Suprapubic skin (tissue), 4 donors: ENCODE data around the gene CPEB4. TPM values are rescaled to one million over a fixed set of nuclear protein-coding genes. Genes with fewer than 3 reads are reported as not detected.
A peak's percentile ranks its signal among the peaks of the same experiment; 100 is the strongest.

Experiments used
- DNase-seq, 2 donors: peaks; one replicate each; pipeline ENCODE4 v3.0.0-alpha.2; 2019; ENCODE audit warnings: low spot score in 2 of 2
- H3K27ac ChIP-seq: fragments of 200-600 bp; sonication (generic); one replicate; pipeline ENCODE4 v1.5.1; 2019
- H3K27me3 ChIP-seq: fragments of 200-600 bp; sonication (generic); one replicate; pipeline ENCODE4 v1.5.1; 2019
- H3K36me3 ChIP-seq: fragments of 200-600 bp; sonication (generic); one replicate; pipeline ENCODE4 v1.5.1; 2019
- H3K4me1 ChIP-seq: fragments of 200-600 bp; sonication (generic); one replicate; pipeline ENCODE4 v1.5.1; 2019
- H3K4me3 ChIP-seq: fragments of 200-600 bp; sonication (generic); one replicate; pipeline ENCODE4 v1.5.1; 2019; ENCODE audit warnings: mild to moderate bottlenecking
- H3K9me3 ChIP-seq: fragments of 200-600 bp; sonication (generic); one replicate; pipeline ENCODE4 v1.5.1; 2019
- CTCF ChIP-seq, 2 donors: fragments of 200-600 bp in 1 of 2; fragments of 450-650 bp in 1 of 2; sonication (generic) in 1 of 2; IDR thresholded peaks; one replicate each; pipeline ENCODE4 v1.5.1; 2016 to 2019; ENCODE audit warnings: antibody characterized with exemption in 2 of 2, mild to moderate bottlenecking in 1 of 2, moderate library complexity in 1 of 2
- EP300 ChIP-seq: sonication (generic); formaldehyde crosslinking; IDR thresholded peaks from one replicate; pipeline ENCODE4 v1.6.1; 2017; ENCODE audit warnings: antibody characterized with exemption
- POLR2A ChIP-seq, 2 donors: fragments of 450-650 bp; IDR thresholded peaks; one replicate each; pipeline ENCODE4 v1.6.1; 2017; ENCODE audit warnings: antibody characterized with exemption in 2 of 2, mild to moderate bottlenecking in 2 of 2, moderate library complexity in 2 of 2
- POLR2AphosphoS5 ChIP-seq, 3 donors: sonication (generic); formaldehyde crosslinking; IDR thresholded peaks; one replicate each; pipeline ENCODE4 v1.6.1; 2017; ENCODE audit warnings: antibody characterized with exemption in 3 of 3
- WGBS: methylation state at CpG from one replicate; pipeline ENCODE4 v1.1.5; 2018; 5-methylcytosine and 5-hydroxymethylcytosine counted together
- total RNA-seq, 4 donors: library from RNA; depleted of rRNA; stranded (reverse); fragments of >200 nt; gene quantifications; one replicate each; pipeline ENCODE4 v1.1.0, GENCODE V29; 2016

The CPEB4 gene
- 10 to 100 TPM; 45.2 to 70.7 (median 52.5) TPM for total RNA-seq

GRCh38 chr5:173887610-173888472 lies at the start of gene CPEB4:
CPEB4 (plus strand) TSS chr5:173888349; CDS start chr5:173889734, 1,385 bp downstream.
- no peaks in the 10 kb centered on the region for H3K36me3 ChIP-seq
- no peaks in the 10 kb centered on the region for H3K27me3 ChIP-seq
- peak within 1 kb of the TSS; percentile 87 for H3K27ac ChIP-seq
- H3K4me3 ChIP-seq, result peak within 1 kb of the TSS; percentile 73
- peaks cover 70% of the 10 kb centered on the region for H3K4me1 ChIP-seq
- DNase-seq, result peak; percentile 99 to 100
- TF ChIP-seq POLR2AphosphoS5 (IDR thresholded peaks at IDR 0.05), result peak; percentile 51 to 88 (median 70)
- no peak for TF ChIP-seq CTCF (IDR thresholded peaks at IDR 0.05)
- TF ChIP-seq POLR2A (IDR thresholded peaks at IDR 0.05), result peak; percentile 82 to 93
- TF ChIP-seq EP300, result peak; percentile 53
- 3% methylated on average over 53 of the region's 55 CpGs for WGBS
- no peaks in the 10 kb centered on the region for H3K9me3 ChIP-seq

- Histone ChIP-seq H3K27me3 (no peaks in the 10 kb centered on the region), H3K4me3 (no peak overlapping the region), H3K4me1 (no peaks in the 10 kb centered on the region), H3K9me3 (no peaks in the 10 kb centered on the region), H3K27ac (no peak overlapping the region), H3K36me3 (no peaks in the 10 kb centered on the region)
- no peak for DNase-seq
- 68% methylated on average over 5 of the region's 5 CpGs for WGBS
- TF ChIP-seq POLR2A (IDR thresholded peaks at IDR 0.05), result no peak
- no peak for TF ChIP-seq POLR2AphosphoS5 (IDR thresholded peaks at IDR 0.05)
- no peak for TF ChIP-seq CTCF (IDR thresholded peaks at IDR 0.05)
- TF ChIP-seq EP300, result no peak
Observed at GRCh38 chr5:173839117-173839713, 48.9 kb upstream of the CPEB4 start.

GRCh38 chr5:173840111-173840983 lies 47.8 kb upstream of the CPEB4 start:
- no peaks in the 10 kb centered on the region for H3K27me3 ChIP-seq
- no peaks in the 10 kb centered on the region for H3K9me3 ChIP-seq
- H3K36me3 ChIP-seq, result no peaks in the 10 kb centered on the region
- TF ChIP-seq EP300 (no peak), POLR2AphosphoS5 (IDR thresholded peaks at IDR 0.05) (no peak), CTCF (IDR thresholded peaks at IDR 0.05) (no peak), POLR2A (IDR thresholded peaks at IDR 0.05) (no peak)
- H3K4me1 ChIP-seq, result no peaks in the 10 kb centered on the region
- no peak overlapping the region for H3K27ac ChIP-seq
- WGBS, result 86% methylated on average over 6 of the region's 6 CpGs
- no peak for DNase-seq
- no peak overlapping the region for H3K4me3 ChIP-seq

- WGBS, result 90% methylated on average over 3 of the region's 3 CpGs
Observed at GRCh38 chr5:173841710-173842109, 46.4 kb upstream of the CPEB4 start.

More at GRCh38 chr5:173841710-173842109, 46.4 kb upstream of the CPEB4 start:
- TF ChIP-seq POLR2A (IDR thresholded peaks at IDR 0.05) (no peak), EP300 (no peak), CTCF (IDR thresholded peaks at IDR 0.05) (no peak), POLR2AphosphoS5 (IDR thresholded peaks at IDR 0.05) (no peak)
- Histone ChIP-seq H3K9me3 (no peaks in the 10 kb centered on the region), H3K36me3 (no peaks in the 10 kb centered on the region), H3K4me1 (no peaks in the 10 kb centered on the region), H3K27ac (no peak overlapping the region), H3K27me3 (no peaks in the 10 kb centered on the region), H3K4me3 (no peak overlapping the region)
- DNase-seq, result no peak
